ENCODE results near the gene FCHSD2.

Gene FCHSD2

GRCh38 chr11:73012121-73012863, 129.8 kb downstream of the FCHSD2 start:
- Histone ChIP-seq H3K79me2 (ENCODE audit: insufficient read depth, low read length) (no peaks in the 10 kb centered on the region), H3K36me3 (ENCODE audit: insufficient read depth, low read length) (peaks cover 27% of the 10 kb centered on the region)
- no peak for ATAC-seq (ENCODE audit: insufficient read depth, low read depth)

GRCh38 chr11:73011126-73011817, 130.8 kb downstream of the FCHSD2 start:
- peaks cover 21% of the 10 kb centered on the region for H3K9me3 ChIP-seq (ENCODE audit: insufficient read depth, low read length, severe bottlenecking)
- peaks cover 27% of the 10 kb centered on the region for H3K36me3 ChIP-seq (ENCODE audit: insufficient read depth, low read length)
- TF ChIP-seq EZH2 (IDR thresholded peaks at IDR 0.05; ENCODE audit: borderline replicate concordance, low read depth, low read length, severe bottlenecking): no peak
- no peak for TF ChIP-seq CTCF (IDR thresholded peaks at IDR 0.05; ENCODE audit: borderline replicate concordance, extremely low read depth, low read length, poor library complexity, severe bottlenecking)
- H3K79me2 ChIP-seq (ENCODE audit: insufficient read depth, low read length): no peaks in the 10 kb centered on the region
- H2AFZ ChIP-seq (ENCODE audit: low read depth, low read length): no peak overlapping the region
- no peak overlapping the region for H3K27ac ChIP-seq (ENCODE audit: low read length)
- H3K4me1 ChIP-seq (ENCODE audit: insufficient read depth, low read length): no peaks in the 10 kb centered on the region
- DNase-seq (no peak), ATAC-seq (ENCODE audit: insufficient read depth, low read depth) (no peak)
- no peaks in the 10 kb centered on the region for H4K20me1 ChIP-seq (ENCODE audit: insufficient read depth, low read length)
- H3K4me3 ChIP-seq (ENCODE audit: low read depth in 1 of 2, low read length in 2 of 2): no peak overlapping the region
- H3K4me2 ChIP-seq (ENCODE audit: insufficient read depth, low read length): no peak overlapping the region
- no peaks in the 10 kb centered on the region for H3K27me3 ChIP-seq (ENCODE audit: insufficient read depth, low read length, poor library complexity)
- H3K9ac ChIP-seq (ENCODE audit: low read depth, low read length): no peak overlapping the region

More at GRCh38 chr11:73012121-73012863, 129.8 kb downstream of the FCHSD2 start:
- no peak overlapping the region for H3K27ac ChIP-seq (ENCODE audit: low read length)
- H4K20me1 ChIP-seq (ENCODE audit: insufficient read depth, low read length): no peaks in the 10 kb centered on the region
- no peaks in the 10 kb centered on the region for H3K27me3 ChIP-seq (ENCODE audit: insufficient read depth, low read length, poor library complexity)
- H3K4me2 ChIP-seq (ENCODE audit: insufficient read depth, low read length): no peak overlapping the region
- peaks cover 21% of the 10 kb centered on the region for H3K9me3 ChIP-seq (ENCODE audit: insufficient read depth, low read length, severe bottlenecking)
- H2AFZ ChIP-seq (ENCODE audit: low read depth, low read length): no peak overlapping the region
- TF ChIP-seq EZH2 (IDR thresholded peaks at IDR 0.05; ENCODE audit: borderline replicate concordance, low read depth, low read length, severe bottlenecking): no peak
- TF ChIP-seq CTCF (IDR thresholded peaks at IDR 0.05; ENCODE audit: borderline replicate concordance, extremely low read depth, low read length, poor library complexity, severe bottlenecking): no peak
- H3K4me1 ChIP-seq (ENCODE audit: insufficient read depth, low read length): no peaks in the 10 kb centered on the region
- H3K4me3 ChIP-seq (ENCODE audit: low read depth in 1 of 2, low read length in 2 of 2): no peak overlapping the region
- no peak for DNase-seq
- H3K9ac ChIP-seq (ENCODE audit: low read depth, low read length): no peak overlapping the region

- H3K9me3 ChIP-seq (ENCODE audit: insufficient read depth, low read length, severe bottlenecking): peaks cover 21% of the 10 kb centered on the region
- no peak overlapping the region for H3K4me3 ChIP-seq (ENCODE audit: low read depth in 1 of 2, low read length in 2 of 2)
- H3K79me2 ChIP-seq (ENCODE audit: insufficient read depth, low read length): no peaks in the 10 kb centered on the region
- H3K4me2 ChIP-seq (ENCODE audit: insufficient read depth, low read length): no peak overlapping the region
- no peak overlapping the region for H2AFZ ChIP-seq (ENCODE audit: low read depth, low read length)
- no peak for ATAC-seq (ENCODE audit: insufficient read depth, low read depth)
- no peak for DNase-seq
- H3K4me1 ChIP-seq (ENCODE audit: insufficient read depth, low read length): no peaks in the 10 kb centered on the region
- peaks cover 27% of the 10 kb centered on the region for H3K36me3 ChIP-seq (ENCODE audit: insufficient read depth, low read length)
- H3K27ac ChIP-seq (ENCODE audit: low read length): no peak overlapping the region
- no peak for TF ChIP-seq CTCF (IDR thresholded peaks at IDR 0.05; ENCODE audit: borderline replicate concordance, extremely low read depth, low read length, poor library complexity, severe bottlenecking)
- no peak for TF ChIP-seq EZH2 (IDR thresholded peaks at IDR 0.05; ENCODE audit: borderline replicate concordance, low read depth, low read length, severe bottlenecking)
- no peaks in the 10 kb centered on the region for H3K27me3 ChIP-seq (ENCODE audit: insufficient read depth, low read length, poor library complexity)
- H3K9ac ChIP-seq (ENCODE audit: low read depth, low read length): no peak overlapping the region
- no peaks in the 10 kb centered on the region for H4K20me1 ChIP-seq (ENCODE audit: insufficient read depth, low read length)
Measured at GRCh38 chr11:73009972-73010371, 132.1 kb downstream of the FCHSD2 start.

Measured in DND-41 (cell line).